Right cardiac atrium (tissue), 5 donors: ENCODE data around the gene SNTG2. TPM values are rescaled to one million over a fixed set of nuclear protein-coding genes. Genes with fewer than 3 reads are reported as not detected.

Experiments used
- ATAC-seq, 2 donors: fragments of 200-7000 bp; cut with Tn5 transposase; one replicate each; pipeline versions ENCODE4 v1.8.0 to v1.9.1; 2020; ENCODE audit warnings: moderate library complexity in 2 of 2, mild to moderate bottlenecking in 1 of 2
- DNase-seq, 3 donors: peaks; one replicate each; pipeline ENCODE4 v3.0.0-alpha.2; 2020
- H3K27ac ChIP-seq: one replicate; pipeline ENCODE4 v1.5.1; 2013; ENCODE audit warnings: mild to moderate bottlenecking, low read length, control low read depth, moderate library complexity
- H3K27me3 ChIP-seq: one replicate; pipeline ENCODE4 v1.6.1; 2013; ENCODE audit not compliant: control insufficient read depth, insufficient read depth
- H3K4me1 ChIP-seq: one replicate; pipeline ENCODE4 v1.6.1; 2013; ENCODE audit warnings: low read length; ENCODE audit not compliant: control insufficient read depth, insufficient read depth
- H3K4me3 ChIP-seq: one replicate; pipeline ENCODE4 v1.5.1; 2013; ENCODE audit warnings: low read length, control low read depth
- H3K9me3 ChIP-seq: one replicate; pipeline ENCODE4 v1.6.1; 2013; ENCODE audit warnings: low read length; ENCODE audit not compliant: control insufficient read depth
- WGBS: extraction: QIAGEN DNeasy Blood & Tissue Kit; methylation state at CpG from one replicate; pipeline ENCODE4 v1.1.7; 2013; 5-methylcytosine and 5-hydroxymethylcytosine counted together
- intact Hi-C, 4 donors: fragments of 100-400 bp; cut with DNase I; formaldehyde crosslinking; loops; one replicate each; pipeline versions ENCODE4 v1.11.0 to v1.14.0; 2022 to 2023
- polyA plus RNA-seq: library from polyadenylated mRNA; stranded (reverse); fragments of 200-250 nt; gene quantifications from one replicate; pipeline ENCODE4 v1.2.3, GENCODE V29; 2013
- total RNA-seq, 4 donors: library from RNA; stranded (reverse); fragmentation: NEBNext Ultra II Directional; extraction: Animal tissue kit (Norgen Biotek cat#: 25700); gene quantifications; one replicate each; pipeline ENCODE4 v1.2.1, GENCODE V29; 2021
- donor health status: healthy with polysubstance abuse.
- donor health status: DM: no; HTN: yes; CAD: no.
- donor health status: DM: no; HTN: no; CAD: no.
- donor health status: DM: no; HTN: yes; CAD: no; lungs with severe emphysema.
- donor health status: DM: yes; HTN: yes; CAD: no.

Gene SNTG2
- total and polyA plus RNA-seq, 5 donors, result 0.34 to 2.0 (median 0.93) TPM; not detected in 1

- intact Hi-C loops, result no loop called here
- H3K27me3 ChIP-seq, result no peaks in the 10 kb centered on the region
- WGBS, result 95% methylated on average over 14 of the region's 14 CpGs
- no peaks in the 10 kb centered on the region for H3K9me3 ChIP-seq
- no peak for ATAC-seq
- no peak for DNase-seq
- no peak overlapping the region for H3K4me3 ChIP-seq
- no peaks in the 10 kb centered on the region for H3K4me1 ChIP-seq
- H3K27ac ChIP-seq, result no peak overlapping the region
These were observed 216.3 kb downstream of the SNTG2 start for GRCh38 chr2:1166976-1167375.

- intact Hi-C loops, result no loop called here
- no peaks in the 10 kb centered on the region for H3K4me1 ChIP-seq
- no peaks in the 10 kb centered on the region for H3K27me3 ChIP-seq
- H3K27ac ChIP-seq, result no peak overlapping the region
- 74% methylated on average over 10 of the region's 10 CpGs for WGBS
- no peaks in the 10 kb centered on the region for H3K9me3 ChIP-seq
- no peak for ATAC-seq
- DNase-seq, result no peak
- no peak overlapping the region for H3K4me3 ChIP-seq
These were observed 218.2 kb downstream of the SNTG2 start for GRCh38 chr2:1168846-1169245.

- WGBS, result 81% methylated on average over 13 of the region's 13 CpGs
- DNase-seq, result no peak
These were observed 218.8 kb downstream of the SNTG2 start for GRCh38 chr2:1169291-1169949.

GRCh38 chr2:1170241-1170640, 219.6 kb downstream of the SNTG2 start:
- 65% methylated on average over 15 of the region's 15 CpGs for WGBS
- H3K4me1 ChIP-seq, result no peaks in the 10 kb centered on the region
- ATAC-seq (peak in 1 of 2 donors; percentile 78), DNase-seq (peak in 1 of 3 donors; percentile 53)
- intact Hi-C loops, result no loop called here
- H3K9me3 ChIP-seq, result no peaks in the 10 kb centered on the region
- H3K4me3 ChIP-seq, result no peak overlapping the region
- no peak overlapping the region for H3K27ac ChIP-seq
- no peaks in the 10 kb centered on the region for H3K27me3 ChIP-seq

More at GRCh38 chr2:1169291-1169949, 218.8 kb downstream of the SNTG2 start:
- Histone ChIP-seq H3K4me1 (no peaks in the 10 kb centered on the region), H3K27me3 (no peaks in the 10 kb centered on the region), H3K27ac (no peak overlapping the region), H3K4me3 (no peak overlapping the region), H3K9me3 (no peaks in the 10 kb centered on the region)
- peak in 1 of 2 donors; percentile 34 for ATAC-seq
- intact Hi-C loops, result no loop called here

GRCh38 chr2:1170711-1171110, 220.1 kb downstream of the SNTG2 start:
- Histone ChIP-seq H3K27ac (no peak overlapping the region), H3K27me3 (no peaks in the 10 kb centered on the region), H3K4me3 (no peak overlapping the region), H3K4me1 (no peaks in the 10 kb centered on the region), H3K9me3 (no peaks in the 10 kb centered on the region)
- whole genome bisulfite sequencing, result 80% methylated on average over 5 of the region's 5 CpGs
- intact Hi-C loops, result no loop called here
- no peak for ATAC-seq
- DNase-seq, result no peak

GRCh38 chr2:1173528-1173927, 222.9 kb downstream of the SNTG2 start:
- no peaks in the 10 kb centered on the region for H3K4me1 ChIP-seq

GRCh38 chr2:1181893-1182292, 231.2 kb downstream of the SNTG2 start:
- no peak for ATAC-seq
- Histone ChIP-seq H3K27ac (no peak overlapping the region), H3K4me1 (no peaks in the 10 kb centered on the region), H3K27me3 (no peaks in the 10 kb centered on the region), H3K9me3 (no peaks in the 10 kb centered on the region), H3K4me3 (no peak overlapping the region)
- intact Hi-C loops, result no loop called here
- 90% methylated on average over 3 of the region's 3 CpGs for WGBS
- no peak for DNase-seq

More at GRCh38 chr2:1173528-1173927, 222.9 kb downstream of the SNTG2 start:
- Histone ChIP-seq H3K27ac (no peak overlapping the region), H3K4me3 (no peak overlapping the region), H3K27me3 (no peaks in the 10 kb centered on the region), H3K9me3 (no peaks in the 10 kb centered on the region)
- 86% methylated on average over 5 of the region's 5 CpGs for WGBS
- no peak for DNase-seq
- intact Hi-C loops, result no loop called here
- no peak for ATAC-seq

- no peaks in the 10 kb centered on the region for H3K4me1 ChIP-seq
- 84% methylated on average over 3 of the region's 3 CpGs for WGBS
- no peaks in the 10 kb centered on the region for H3K9me3 ChIP-seq
- ATAC-seq (no peak), DNase-seq (no peak)
- H3K4me3 ChIP-seq, result no peak overlapping the region
- no peak overlapping the region for H3K27ac ChIP-seq
- intact Hi-C loops, result no loop called here
- H3K27me3 ChIP-seq, result no peaks in the 10 kb centered on the region
These were observed 232.7 kb downstream of the SNTG2 start for GRCh38 chr2:1183300-1183699.

GRCh38 chr2:1186421-1186820, 235.8 kb downstream of the SNTG2 start:
- no peaks in the 10 kb centered on the region for H3K27me3 ChIP-seq
- no peaks in the 10 kb centered on the region for H3K4me1 ChIP-seq
- no peaks in the 10 kb centered on the region for H3K9me3 ChIP-seq
- 57% methylated on average over 2 of the region's 2 CpGs for WGBS
- no peak overlapping the region for H3K4me3 ChIP-seq
- intact Hi-C loops, result no loop called here
- ATAC-seq (no peak), DNase-seq (no peak)
- H3K27ac ChIP-seq, result no peak overlapping the region

GRCh38 chr2:1187189-1187588, 236.5 kb downstream of the SNTG2 start:
- no peaks in the 10 kb centered on the region for H3K9me3 ChIP-seq
- no peaks in the 10 kb centered on the region for H3K4me1 ChIP-seq
- 78% methylated on average over 3 of the region's 3 CpGs for WGBS
- no peak overlapping the region for H3K4me3 ChIP-seq
- DNase-seq, result no peak
- intact Hi-C loops, result no loop called here
- no peak overlapping the region for H3K27ac ChIP-seq
- no peaks in the 10 kb centered on the region for H3K27me3 ChIP-seq
- ATAC-seq, result no peak

- Histone ChIP-seq H3K27ac (no peak overlapping the region), H3K4me3 (no peak overlapping the region), H3K9me3 (no peaks in the 10 kb centered on the region), H3K27me3 (no peaks in the 10 kb centered on the region), H3K4me1 (no peaks in the 10 kb centered on the region)
- no peak for DNase-seq
- 69% methylated on average over 5 of the region's 5 CpGs for WGBS
- no peak for ATAC-seq
- intact Hi-C loops, result no loop called here
These were observed 241.5 kb downstream of the SNTG2 start for GRCh38 chr2:1192121-1192520.

GRCh38 chr2:1193801-1194200, 243.2 kb downstream of the SNTG2 start:
- Histone ChIP-seq H3K9me3 (no peaks in the 10 kb centered on the region), H3K27ac (no peak overlapping the region), H3K4me1 (no peaks in the 10 kb centered on the region), H3K27me3 (no peaks in the 10 kb centered on the region), H3K4me3 (no peak overlapping the region)
- 78% methylated on average over 2 of the region's 2 CpGs for WGBS
- DNase-seq, result no peak
- ATAC-seq, result no peak
- intact Hi-C loops, result no loop called here
